Keratinocyte (primary cell): ENCODE results near the gene OR7D2.

Experiments
- CTCF ChIP-seq, 3 experiments: IDR thresholded peaks in 1 of 3; conservative IDR thresholded peaks in 1 of 3; optimal IDR thresholded peaks in 1 of 3; 2 replicates in 2 of 3; 3 replicates in 1 of 3; pipeline versions ENCODE3 to v1.5.1; 2011; ENCODE audit warnings: low read length in 3 of 3, mild to moderate bottlenecking in 3 of 3, moderate library complexity in 2 of 3, control low read depth in 1 of 3, inconsistent platforms in 1 of 3; ENCODE audit not compliant: insufficient read depth in 2 of 3; ENCODE audit errors: extremely low read depth in 1 of 3
- EZH2 ChIP-seq: IDR thresholded peaks from one replicate; pipeline ENCODE4 v1.6.1; 2012; ENCODE audit warnings: inconsistent platforms, mild to moderate bottlenecking, low read length, moderate library complexity

GRCh38 chr19:9155591-9155990 lies 23.2 kb upstream of the OR7D2 start:
- TF ChIP-seq CTCF (optimal IDR thresholded peaks at IDR 0.05 in 1 of 3, IDR thresholded peaks at IDR 0.05 in 1 of 3, conservative IDR thresholded peaks at IDR 0.05 in 1 of 3; ENCODE audit: extremely low read depth in 1 of 3, insufficient read depth in 2 of 3, low read length in 3 of 3): no peak
- no peak for TF ChIP-seq EZH2
